NOMO-1 treated with dmso at 0.1 percent for 144 hours (cell line): ENCODE measurements around the gene CAB39.

Experiments
- DNase-seq: peaks from one replicate; lab custom pipeline; 2025; ENCODE audit not compliant: unreplicated experiment; lab: John Stamatoyannopoulos, UW

The CAB39 gene

DNA sequence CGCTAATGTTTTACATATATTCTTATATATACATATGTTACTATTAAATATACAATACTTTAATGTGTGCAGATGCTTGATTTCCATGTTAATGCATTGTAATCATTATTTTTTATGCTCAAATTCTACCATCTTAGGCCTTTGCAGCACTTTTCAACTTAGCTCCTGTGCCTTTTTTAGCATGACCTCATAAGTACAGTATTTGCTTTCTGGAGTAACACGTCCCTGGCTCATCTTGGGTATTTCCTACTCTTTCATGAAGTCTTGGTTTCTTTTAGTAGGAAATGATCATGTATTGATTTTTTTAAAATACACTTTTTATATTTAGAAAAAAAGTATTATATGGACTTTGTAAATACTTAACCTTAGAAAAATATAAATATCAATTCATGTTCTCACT is 36.5 kb downstream of the CAB39 start:
- DNase-seq: no peak

DNA sequence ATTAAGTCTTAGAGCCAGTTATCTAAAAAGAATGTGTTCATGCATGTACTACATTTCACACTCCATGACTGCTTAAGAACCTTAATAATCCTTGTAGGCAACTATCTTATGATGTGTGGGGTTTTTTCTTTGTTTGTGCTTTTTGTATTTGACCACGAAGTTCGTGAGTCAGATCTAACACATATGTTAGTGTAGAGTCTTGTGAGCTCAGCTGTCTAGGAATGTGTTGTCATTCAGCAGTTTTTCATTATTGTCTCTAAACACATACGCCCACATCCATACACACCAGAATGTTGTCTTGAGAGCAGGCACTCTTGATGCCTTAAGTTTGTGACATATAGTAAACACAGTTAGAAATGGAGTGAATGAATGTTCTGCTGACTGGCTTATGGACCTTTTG is 38.4 kb downstream of the CAB39 start:
- no peak for DNase-seq

DNA sequence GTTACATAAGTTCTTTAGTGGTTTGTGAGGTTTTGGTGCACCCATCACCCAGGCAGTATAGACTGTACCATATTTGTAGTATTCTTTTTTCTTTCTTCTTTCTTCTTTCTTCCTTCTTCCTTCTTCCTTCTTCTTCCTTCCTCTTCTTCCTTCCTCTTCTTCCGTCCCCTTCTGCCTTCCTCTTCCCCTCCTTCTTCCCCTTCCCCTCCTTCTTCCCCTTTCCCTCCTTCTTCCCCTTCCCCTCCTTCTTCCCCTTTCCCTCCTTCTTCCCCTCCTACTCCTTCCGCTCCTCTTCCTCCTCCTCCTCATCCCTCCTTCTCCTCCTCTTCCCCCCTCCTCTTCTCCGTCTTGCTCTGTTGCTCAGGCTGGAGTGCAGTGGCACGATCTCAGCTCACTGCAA is 41.6 kb downstream of the CAB39 start:
- no peak for DNase-seq

DNA sequence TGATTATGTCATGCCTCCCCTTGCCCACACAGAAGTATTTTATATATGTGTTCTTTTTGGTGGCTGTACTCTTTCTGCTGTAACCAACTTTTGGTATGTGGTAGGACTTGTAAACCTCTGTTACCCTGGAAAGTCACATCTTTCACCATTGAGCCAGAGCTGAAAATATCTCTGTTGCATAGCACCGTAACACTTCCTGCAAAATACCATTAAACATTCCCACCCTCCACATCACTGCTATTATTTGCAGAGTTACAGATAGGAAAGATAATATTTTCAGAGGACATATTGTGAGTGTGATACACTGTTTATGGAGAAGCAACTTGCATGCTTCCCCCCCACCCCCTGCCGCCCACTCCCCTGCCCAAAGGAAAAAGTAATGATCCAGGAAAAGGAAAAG is 44.8 kb downstream of the CAB39 start:
- no peak for DNase-seq

DNA sequence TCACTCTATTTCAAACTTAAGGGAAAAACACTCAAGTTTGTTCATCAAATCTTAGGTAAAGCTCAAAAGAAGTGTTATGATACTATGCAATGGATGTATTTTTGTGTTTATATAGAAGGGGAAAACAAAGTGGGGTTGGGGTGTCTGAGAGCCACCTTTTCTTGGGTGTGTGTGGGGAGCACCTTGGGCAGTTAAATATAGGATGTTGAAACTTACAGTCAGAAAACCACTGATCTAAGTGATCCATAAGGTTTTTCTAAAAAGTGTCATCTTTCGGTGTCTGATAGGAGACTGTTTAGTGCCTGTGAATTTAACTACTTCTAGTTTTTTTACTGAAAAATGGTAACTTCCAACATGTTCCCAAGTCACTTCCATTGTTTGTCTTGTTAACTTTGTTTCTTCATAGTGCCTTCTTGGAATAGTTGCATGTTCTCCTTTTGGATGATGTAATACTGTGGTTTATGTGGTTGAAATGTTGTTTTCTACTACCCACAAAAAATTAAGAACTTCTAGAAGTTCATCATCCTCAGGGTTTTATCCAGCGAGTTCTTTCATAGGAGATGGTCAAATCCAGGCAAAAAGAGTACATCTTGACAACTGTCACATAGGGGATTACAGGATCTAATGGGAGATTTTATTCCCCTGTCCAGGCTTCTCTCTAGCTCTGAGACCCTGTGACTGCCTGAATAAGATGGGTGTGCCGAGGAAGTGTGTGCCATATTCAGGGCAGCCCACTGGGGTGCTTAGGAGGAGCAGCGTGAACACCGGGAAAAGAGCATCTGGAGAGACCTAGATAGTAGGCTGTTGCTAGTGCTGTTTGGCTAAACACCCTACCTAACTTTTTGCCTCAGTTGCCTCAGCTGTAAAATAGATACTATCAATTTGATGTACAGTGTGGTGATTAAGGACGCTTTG is 46.2 kb downstream of the CAB39 start:
- DNase-seq: peak; percentile 30

DNA sequence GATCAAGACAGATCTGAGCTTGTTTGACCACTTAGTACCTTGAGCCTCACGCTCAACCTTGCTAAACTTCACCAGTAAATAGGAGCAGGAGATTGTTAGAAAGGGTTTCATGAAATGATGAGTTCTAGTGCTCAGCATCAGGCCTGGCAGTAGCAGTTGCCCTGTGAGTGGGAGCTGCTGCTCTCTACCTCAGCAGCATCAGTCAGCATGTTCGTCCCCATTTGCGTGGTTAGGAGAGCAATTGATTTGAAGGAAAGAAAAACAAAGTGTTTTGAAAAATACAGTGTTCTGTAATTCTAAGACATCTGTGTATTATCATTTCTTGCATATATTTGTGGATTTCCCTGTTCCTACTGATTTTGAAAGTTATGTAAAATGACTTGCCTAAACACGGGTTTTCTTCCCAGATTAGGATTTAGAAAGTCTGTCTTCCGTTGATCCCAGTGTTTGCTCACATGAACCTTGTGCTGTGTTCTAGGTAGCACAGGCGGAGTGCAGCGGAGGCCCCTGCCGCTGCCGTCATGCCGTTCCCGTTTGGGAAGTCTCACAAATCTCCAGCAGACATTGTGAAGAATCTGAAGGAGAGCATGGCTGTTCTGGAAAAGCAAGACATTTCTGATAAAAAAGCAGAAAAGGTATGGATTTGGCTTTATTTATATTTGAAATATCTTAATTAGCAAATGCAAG is 47.0 kb downstream of the CAB39 start:
- no peak for DNase-seq

DNA sequence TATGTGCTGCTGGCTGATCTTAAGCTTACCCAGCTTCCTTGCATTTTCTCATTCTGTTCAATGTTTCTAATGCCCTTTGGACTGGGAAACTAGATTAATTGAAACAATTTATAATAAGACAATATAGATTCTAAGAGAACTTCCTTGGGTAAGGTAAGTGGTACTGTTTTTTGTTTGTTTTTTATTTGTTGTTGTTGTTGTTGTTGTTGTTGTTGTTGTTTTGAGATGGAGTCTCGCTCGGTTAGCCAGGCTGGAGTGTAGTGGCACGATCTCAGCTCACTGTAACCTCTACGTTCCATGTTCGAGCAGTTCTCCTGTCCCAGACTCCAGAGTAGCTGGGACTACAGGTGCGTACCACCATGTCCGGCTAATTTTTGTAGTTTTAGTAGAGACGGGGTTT is 49.1 kb downstream of the CAB39 start:
- no peak for DNase-seq

DNA sequence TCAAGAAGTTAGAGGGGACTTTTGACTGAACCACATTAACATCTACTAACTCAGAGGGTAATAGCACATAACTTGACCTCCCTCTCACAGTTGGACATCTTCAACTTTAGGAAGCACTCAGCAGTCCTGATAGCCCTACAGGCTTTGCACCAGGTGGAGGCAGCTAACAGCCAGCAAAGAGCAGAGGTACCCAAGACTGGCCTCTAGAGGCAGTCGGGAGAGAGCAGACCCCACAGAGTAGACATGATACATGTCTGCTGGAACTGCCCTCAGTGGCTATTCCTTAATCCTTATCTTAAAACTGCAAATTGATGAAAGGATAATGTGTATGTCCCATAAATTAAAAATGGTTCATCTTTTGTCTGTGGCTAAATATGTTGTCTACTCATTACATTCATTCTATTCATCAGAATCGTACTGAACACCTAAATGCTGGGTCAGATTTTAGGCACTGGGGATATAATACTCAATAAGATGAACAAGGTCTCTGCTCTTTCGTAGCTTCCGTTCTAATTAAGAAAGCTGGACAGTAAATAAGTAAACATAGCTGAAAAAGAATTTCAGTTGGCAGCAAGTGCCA is 49.8 kb downstream of the CAB39 start:
- no peak for DNase-seq

DNA sequence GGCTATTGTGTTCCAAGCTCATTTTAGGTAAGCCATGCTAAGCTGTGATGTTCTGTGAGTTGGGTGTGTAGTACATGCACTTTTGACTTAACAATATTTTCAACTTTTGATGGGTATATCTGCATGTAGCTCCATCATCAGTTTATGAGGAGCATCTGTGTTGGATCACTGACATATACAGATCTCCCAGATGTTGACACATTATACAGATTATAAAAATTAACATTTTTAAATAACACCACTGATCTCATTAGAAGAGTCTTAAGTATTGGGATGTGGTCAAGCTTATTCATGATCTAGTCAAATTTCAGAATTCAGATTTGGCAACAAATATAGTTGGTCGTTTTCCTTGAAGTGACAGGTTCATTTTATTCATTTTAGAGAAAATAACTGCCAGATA is 51.7 kb downstream of the CAB39 start:
- DNase-seq: no peak

DNA sequence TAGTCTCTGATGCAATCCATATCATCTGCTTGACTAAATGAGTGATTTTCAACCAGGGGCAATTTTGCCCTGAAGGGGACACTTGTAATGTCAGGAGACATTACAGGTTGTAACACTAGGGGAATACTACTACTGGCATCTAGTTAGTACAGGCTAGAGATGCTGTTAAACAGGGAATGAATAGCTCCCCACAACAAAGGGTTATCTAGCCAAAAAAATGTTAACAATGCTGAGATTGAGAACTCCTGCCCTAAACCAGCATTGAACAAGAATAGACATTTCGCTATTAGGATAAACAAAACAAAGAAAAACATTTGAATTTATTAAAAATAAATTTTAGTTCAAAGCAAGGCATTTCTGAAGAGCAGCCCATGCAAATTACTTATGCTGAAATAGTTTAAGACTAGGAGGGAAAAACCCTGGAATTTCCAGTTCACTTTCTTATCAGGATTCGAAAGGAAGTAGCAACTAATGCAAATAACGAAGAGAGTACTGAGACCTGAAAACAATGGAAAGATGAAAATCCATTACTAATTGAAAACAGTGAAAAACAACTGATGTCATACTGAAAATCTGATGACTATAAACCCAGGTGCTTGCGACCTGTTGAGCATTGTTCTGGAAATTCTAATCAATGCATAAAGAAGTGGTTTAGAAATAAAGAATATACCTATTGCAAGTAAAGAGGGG is 53.1 kb downstream of the CAB39 start:
- DNase-seq: no peak

DNA sequence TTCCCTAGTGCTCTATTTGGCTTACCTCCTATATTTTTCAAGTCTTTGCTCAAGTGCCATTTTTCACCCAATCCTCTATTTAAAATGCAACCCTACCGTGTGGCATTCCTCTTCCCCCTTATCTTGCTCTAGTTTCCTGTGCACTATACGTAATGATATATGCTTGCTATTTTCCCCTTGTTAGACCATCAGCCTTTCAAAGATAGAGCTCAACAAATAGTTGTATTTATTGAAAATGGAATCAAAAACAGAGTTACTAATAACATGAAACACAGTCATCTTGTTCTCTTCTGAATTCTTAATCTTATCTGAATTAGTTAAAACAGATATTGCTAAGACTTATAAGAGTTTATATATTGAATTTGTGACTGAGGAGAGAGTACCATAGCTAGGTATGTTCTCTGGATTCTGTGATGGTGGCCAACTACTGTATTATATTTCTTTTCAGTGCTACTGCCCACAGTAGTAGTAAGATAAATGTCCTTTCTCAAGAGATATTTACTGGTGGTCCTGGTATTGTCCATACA is 55.3 kb downstream of the CAB39 start:
- no peak for DNase-seq

DNA sequence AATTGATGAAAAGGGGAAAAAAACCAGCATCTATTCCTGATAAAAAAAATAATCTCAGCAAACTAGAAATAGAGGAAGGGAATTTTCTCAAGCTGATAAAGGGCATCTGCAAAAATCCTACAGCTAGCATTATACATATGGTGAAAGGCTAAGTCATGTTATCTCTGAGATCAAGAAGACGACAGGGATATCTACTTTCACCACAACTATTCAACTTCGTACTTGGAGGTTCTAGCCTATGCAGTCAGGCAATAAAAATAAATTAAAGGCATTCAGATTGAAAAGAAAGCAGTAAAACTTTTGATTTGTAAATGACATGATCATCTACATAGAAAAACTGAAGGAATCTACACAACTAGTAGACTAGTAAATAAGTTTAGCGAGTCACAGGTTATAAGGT is 58.2 kb downstream of the CAB39 start:
- no peak for DNase-seq

DNA sequence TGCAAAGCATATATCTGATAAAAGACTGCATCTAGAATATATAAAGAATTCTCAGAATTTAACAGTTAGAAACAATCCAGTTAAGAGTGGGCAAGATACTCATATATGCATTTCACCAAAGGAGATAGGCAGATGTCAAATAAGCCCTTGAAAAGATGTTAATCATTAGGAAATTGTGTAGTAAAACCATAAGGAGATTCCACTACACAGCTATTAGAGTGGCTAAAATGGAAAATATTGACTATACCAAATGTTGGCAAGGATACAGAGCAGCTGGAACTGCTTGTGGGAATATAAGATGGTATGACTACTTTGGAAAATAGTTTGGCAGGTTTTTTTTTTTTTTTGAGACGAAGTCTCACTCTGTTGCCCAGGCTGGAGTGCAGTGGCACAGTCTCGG is 59.5 kb downstream of the CAB39 start:
- DNase-seq: no peak

DNA sequence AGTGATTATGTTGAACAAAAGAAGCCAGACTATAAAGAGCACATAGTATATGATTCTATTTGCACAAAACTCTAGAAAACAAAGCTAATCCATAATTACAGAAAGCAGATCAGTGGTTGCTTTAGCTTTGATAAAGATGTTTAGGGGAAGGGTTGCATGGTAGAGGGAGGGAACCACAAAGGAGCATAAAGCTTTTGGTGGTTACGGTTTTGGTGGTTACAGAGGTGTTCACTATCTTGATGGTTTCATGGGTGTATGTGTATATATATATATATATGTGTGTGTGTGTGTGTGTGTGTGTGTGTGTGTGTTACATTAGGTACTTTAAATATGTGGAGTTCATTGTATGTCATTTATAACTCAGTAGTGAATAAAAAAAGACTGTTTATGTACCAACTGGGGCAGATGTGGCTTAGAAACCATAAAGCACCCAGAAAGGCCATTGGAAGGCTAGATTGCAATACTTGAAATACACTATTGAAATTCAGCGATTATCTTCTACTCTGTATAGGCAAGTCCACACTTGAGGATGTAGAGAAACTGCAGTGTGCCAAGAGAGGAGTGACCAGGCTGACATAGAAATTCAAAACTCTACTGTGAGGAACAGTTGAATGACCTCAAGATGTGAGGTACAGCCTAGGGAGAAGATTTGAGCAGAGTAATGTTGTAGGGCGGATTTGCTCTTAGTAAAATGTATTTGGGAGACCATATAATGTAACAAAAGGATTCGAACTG is 60.6 kb downstream of the CAB39 start:
- no peak for DNase-seq

DNA sequence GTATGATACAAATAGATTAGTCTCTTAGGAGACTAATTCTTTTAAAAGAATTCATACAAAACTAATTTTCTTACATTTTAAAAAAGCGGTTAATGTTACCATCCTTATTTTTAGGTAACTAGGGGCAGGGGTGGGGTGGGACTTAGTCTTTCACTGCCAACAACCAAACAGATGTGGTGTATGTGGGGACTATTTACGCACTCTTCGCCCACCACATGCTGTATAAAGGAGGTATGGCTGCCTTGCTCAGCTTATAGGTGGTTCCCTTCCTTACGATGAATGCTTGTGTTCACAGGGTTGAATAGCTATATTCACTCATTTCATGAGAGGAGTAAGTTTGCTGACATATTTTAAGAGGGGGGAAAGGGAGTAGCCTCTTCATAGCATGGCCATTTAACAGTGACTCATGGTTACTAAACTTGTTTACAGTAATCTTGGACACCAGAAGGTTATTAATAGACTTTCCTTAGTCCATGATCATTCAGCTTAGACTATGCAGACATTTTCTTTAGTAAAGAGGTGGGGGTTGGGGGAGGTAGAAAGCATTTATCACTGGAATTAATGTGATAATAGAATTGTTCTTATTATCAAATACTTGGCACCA is 61.8 kb downstream of the CAB39 start:
- no peak for DNase-seq

DNA sequence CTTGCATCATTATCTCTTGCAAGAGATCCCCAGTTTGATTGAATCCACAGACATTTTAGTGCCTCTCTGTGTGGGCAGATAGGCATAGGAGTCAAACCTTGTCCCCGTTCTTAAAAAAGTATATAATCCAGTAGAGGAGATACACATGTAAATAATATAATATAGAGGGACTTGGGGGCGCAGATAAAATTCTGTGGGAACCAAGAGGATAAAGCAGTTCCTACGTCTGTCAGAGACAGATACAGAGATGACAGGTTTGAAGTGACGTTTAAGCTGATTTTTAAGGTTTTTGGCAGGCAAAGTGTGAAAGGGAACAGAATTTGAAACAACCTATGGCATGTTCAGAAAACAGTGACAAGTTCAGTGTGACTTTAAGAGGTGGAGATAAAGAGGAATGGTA is 63.1 kb downstream of the CAB39 start:
- no peak for DNase-seq

DNA sequence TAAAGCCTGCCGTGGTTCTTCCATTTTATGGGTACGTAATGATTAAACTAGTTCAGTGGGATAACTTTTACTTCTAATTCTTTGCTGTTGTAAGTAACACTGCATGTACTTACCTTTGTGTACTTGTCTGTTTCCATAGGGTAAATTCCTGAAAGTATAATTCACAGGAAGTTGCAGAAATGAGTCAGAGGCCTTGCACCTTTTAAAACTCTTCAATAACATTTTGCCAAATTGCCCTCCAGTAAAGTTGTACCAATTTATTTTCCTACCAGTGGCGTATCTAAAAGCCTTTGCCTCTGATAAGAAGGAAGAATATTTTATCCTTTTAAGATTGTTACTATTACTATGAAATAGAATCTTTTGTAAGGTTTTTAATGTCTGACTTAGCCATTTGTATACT is 65.1 kb downstream of the CAB39 start:
- DNase-seq: no peak

DNA sequence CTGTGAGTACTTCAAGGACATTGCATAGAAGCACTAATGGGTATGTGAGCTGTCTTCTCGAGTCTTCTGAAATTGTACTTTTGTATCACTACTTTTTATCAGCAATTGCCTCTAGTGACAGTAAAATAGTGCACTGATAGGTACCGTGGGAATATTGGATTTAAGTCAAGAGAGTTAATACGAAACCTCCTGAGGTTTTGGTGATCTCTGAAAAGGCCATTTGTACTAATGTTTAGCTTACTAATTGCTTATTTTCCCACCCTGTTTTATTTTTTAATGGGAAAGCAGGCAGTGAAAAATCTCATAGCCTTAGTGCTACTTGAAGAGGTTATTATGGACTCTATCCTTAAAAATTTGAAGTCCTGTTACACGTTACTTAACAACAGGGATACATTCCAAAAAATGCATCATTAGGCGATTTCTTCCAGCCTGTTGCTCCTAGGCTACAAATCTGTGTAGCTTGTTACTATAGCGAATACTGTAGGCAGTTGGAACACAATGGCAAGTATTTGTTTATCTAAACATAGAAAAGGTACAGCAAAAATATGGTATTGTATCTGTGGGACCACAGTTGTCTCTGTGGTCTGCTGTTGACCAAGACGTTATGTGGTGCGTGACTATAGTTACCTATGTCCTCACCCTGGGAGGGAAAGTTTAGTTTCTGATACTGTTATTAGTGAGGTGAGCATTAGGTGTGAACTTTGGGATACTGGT is 65.9 kb downstream of the CAB39 start:
- DNase-seq: no peak

DNA sequence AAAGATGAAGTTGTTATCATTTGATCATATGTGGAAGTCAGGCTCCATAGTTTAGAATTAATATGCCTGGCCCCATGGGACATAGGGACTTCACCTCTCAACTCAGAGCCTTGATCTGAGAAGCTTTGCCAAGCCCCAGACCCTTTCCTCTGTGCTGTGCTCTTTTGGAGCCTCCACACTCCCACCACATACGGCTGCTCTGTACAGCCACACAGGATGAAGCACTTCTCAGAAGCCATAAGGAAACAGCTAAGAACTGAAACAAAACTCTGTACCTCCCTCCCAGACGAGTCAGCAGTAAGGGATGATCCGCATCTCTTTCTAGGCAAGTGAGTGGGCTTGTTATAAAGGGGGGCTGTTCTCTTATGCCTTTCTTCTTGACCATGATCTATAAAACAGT is 66.5 kb downstream of the CAB39 start:
- no peak for DNase-seq

DNA sequence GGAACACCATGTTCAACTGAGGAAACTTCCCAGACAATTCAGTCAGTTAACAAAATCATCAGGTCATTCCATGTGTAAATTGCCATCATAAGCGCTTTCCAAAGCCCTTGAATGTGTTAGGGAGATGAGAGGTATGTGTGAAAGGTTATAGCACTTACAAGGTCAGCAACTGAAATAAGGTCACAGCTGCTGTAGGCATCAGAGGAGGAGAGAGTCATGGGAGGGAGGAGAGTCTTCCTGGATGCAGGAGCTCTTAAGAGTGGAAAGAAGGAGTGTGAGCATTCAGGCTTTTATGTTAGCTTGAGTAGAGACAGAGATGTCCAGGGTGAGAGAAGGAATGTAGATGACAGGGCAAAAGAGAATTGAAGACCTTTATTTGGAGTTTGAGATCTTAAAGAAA is 67.0 kb downstream of the CAB39 start:
- DNase-seq: no peak
